Activated B cell treated with CpG ODN at 0.5 μM for 24 hours (primary cell): ENCODE data around the gene MEF2C. TPM values are rescaled to one million over a fixed set of nuclear protein-coding genes. Genes with fewer than 3 reads are reported as not detected.

Experiments
- ATAC-seq: fragments of 200-7000 bp; cut with Tn5 transposase; one replicate; pipeline ENCODE4 v1.10.0; 2021; ENCODE audit warnings: low read depth, mild to moderate bottlenecking, moderate library complexity
- CTCF ChIA-PET: fragments of 350-600 bp; sonication (Branson Sonifier 250); formaldehyde crosslinking; loops from one replicate; lab custom pipeline; 2021; ENCODE audit warnings: antibody characterized with exemption; lab: Charles Lee
- POLR2A ChIA-PET: fragments of 350-600 bp; sonication (Branson Sonifier 250); formaldehyde crosslinking; loops from one replicate; lab custom pipeline; 2021; ENCODE audit warnings: antibody characterized with exemption; lab: Charles Lee
- DNase-seq: peaks from one replicate; pipeline ENCODE4 v3.0.0; 2022
- H3K27ac Mint-ChIP-seq: one replicate; pipeline ENCODE4 v1.8.0; 2020; ENCODE audit warnings: mixed read lengths
- H3K27me3 Mint-ChIP-seq: one replicate; pipeline ENCODE4 v1.8.0; 2021; ENCODE audit warnings: mixed read lengths
- H3K36me3 Mint-ChIP-seq: one replicate; pipeline ENCODE4 v1.8.0; 2021; ENCODE audit warnings: low read depth, mixed read lengths
- H3K4me1 Mint-ChIP-seq: one replicate; pipeline ENCODE4 v1.8.0; 2021; ENCODE audit warnings: mixed read lengths
- H3K4me3 Mint-ChIP-seq: one replicate; pipeline ENCODE4 v1.8.0; 2020; ENCODE audit warnings: mild to moderate bottlenecking, mixed read lengths
- H3K9me3 Mint-ChIP-seq: one replicate; pipeline ENCODE4 v1.8.0; 2020; ENCODE audit warnings: mixed read lengths
- intact Hi-C: fragments of 100-400 bp; cut with micrococcal nuclease; formaldehyde crosslinking; loops from one replicate; pipeline ENCODE4 v1.15.1; 2024
- total RNA-seq: library from RNA; stranded (reverse); gene quantifications from 2 replicates; pipeline ENCODE4 v1.2.3, GENCODE V29; 2022
- TF ChIP-seq, protein P1 (sequence below): fragments of 200-600 bp; IDR thresholded peaks from one replicate; pipeline ENCODE4 v1.8.0; 2022; ENCODE audit warnings: antibody characterized with exemption, mild to moderate bottlenecking

The MEF2C gene
- total RNA-seq, 1 donor from 2014 or later = 359 TPM

DNA sequence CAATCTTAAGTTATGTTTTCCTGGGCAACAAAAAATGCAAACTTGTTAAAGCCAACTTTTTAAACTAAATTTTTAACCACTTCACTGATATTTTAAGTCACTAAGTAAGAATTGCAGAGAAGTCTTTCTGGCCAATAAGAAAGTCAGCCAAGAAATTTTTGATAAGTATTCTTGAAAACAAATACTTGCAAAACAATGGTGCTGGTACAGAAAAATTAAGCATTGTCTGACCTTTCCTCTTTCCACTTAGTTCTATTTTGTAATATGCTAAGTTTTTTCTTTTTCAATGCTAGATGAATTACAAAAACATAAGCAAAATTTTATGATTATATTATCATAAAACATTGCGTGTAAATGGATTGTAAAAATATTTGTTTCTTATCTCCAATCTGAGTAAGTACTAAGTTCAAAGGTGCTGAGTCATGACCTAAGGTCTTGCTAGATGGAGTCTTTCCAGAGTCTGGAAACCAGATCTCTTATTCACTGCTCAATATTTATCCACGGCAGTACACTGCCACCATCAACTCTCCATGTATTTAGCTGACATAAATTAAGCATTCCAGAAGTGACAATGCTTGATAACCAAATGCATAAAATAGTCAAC, 139.7 kb downstream of the MEF2C start:
- ATAC-seq = no peak
- POLR2A ChIA-PET = interaction anchor here (1.6 to 5.8 kb wide), 3 partner anchors 9 to 11 kb away, joined by 5 to 92 read pairs (median 23); no protein-coding TSS in a partner anchor
- H3K27me3 Mint-ChIP-seq = no peaks in the 10 kb centered on the region

DNA sequence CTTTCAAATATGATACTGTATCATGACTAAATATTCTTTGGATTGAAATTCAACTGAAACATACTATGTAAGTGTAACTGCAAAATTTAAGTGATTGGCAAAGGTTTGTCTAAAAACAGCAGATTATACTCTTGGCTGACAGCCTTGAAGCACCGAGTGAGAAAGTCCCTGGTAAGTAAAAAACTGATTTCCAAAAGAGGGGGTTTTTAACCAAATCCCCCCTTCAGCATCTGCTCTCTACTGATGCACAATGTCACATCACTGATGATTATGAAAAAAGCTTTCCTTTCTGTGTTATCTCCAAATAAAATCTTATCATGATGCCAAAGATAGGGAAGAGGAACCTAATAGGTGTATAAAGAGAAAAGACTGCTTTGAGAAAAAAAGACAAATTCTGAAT, 141.0 kb downstream of the MEF2C start:
- DNase-seq = no peak
- peak; percentile 50 for ATAC-seq
- intact Hi-C loops = loop anchor here (1.0 kb wide), 1 partner anchor 8 kb away; no protein-coding TSS in a partner anchor
- POLR2A ChIA-PET = interaction anchor here (1.2 to 3.3 kb wide), 6 partner anchors 8 to 572 kb away, joined by 3 to 23 read pairs (median 4); partner anchors contain the start of gene MEF2C
- Mint-ChIP-seq H3K4me1 (peaks cover 86% of the 10 kb centered on the region), H3K9me3 (no peaks in the 10 kb centered on the region), H3K4me3 (peak overlapping the region; percentile 53), H3K27me3 (no peaks in the 10 kb centered on the region), H3K27ac (peak overlapping the region; percentile 88), H3K36me3 (peaks cover 74% of the 10 kb centered on the region)
- CTCF ChIA-PET = interaction anchor here (2.1 kb wide), 1 partner anchor 17 kb away, joined by 4 read pairs; no protein-coding TSS in a partner anchor
- TF ChIP-seq, protein P1, sequence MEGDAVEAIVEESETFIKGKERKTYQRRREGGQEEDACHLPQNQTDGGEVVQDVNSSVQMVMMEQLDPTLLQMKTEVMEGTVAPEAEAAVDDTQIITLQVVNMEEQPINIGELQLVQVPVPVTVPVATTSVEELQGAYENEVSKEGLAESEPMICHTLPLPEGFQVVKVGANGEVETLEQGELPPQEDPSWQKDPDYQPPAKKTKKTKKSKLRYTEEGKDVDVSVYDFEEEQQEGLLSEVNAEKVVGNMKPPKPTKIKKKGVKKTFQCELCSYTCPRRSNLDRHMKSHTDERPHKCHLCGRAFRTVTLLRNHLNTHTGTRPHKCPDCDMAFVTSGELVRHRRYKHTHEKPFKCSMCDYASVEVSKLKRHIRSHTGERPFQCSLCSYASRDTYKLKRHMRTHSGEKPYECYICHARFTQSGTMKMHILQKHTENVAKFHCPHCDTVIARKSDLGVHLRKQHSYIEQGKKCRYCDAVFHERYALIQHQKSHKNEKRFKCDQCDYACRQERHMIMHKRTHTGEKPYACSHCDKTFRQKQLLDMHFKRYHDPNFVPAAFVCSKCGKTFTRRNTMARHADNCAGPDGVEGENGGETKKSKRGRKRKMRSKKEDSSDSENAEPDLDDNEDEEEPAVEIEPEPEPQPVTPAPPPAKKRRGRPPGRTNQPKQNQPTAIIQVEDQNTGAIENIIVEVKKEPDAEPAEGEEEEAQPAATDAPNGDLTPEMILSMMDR = no peak

More for the DNA sequence above, 139.7 kb downstream of the MEF2C start:
- Mint-ChIP-seq H3K27ac (peak overlapping the region; percentile 72), H3K9me3 (no peaks in the 10 kb centered on the region), H3K4me1 (peaks cover 74% of the 10 kb centered on the region), H3K36me3 (peaks cover 72% of the 10 kb centered on the region), H3K4me3 (no peak overlapping the region)
- intact Hi-C loops = no loop called here
- TF ChIP-seq, protein P1 = no peak
- no peak for DNase-seq
- CTCF ChIA-PET = interaction anchor here (1.0 to 2.1 kb wide), 2 partner anchors 9 to 19 kb away, joined by 3 to 4 read pairs; no protein-coding TSS in a partner anchor

DNA sequence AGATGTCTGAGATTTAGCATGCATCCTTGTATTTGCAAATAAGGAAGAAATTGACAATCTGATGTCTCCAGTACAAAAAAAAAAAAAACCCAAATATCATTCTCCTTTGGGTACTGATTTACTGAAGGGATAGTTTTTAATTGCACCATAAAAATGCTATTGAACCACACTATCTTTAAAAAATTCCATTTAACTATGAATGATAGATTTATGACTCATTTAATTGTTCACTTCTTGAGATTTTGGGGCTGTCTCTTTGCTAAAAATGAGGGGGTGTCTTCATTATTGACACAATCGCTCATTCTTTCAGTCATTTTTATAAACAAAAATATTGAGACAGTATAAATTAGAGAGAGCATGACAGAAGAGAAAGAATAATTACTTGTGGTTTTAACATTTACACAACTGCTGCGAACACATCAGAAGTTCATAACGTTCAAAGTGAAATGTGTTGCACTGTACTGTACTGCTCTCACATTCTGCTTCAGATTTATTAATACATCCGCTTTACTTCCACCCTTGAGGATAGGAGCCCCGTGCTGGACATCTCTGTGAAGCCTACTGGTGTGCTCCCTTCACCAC, 142.3 kb downstream of the MEF2C start:
- Mint-ChIP-seq H3K4me3 (no peak overlapping the region), H3K9me3 (no peaks in the 10 kb centered on the region), H3K27me3 (no peaks in the 10 kb centered on the region), H3K36me3 (peaks cover 69% of the 10 kb centered on the region), H3K27ac (peak overlapping the region; percentile 88), H3K4me1 (peaks cover 84% of the 10 kb centered on the region)
- intact Hi-C loops = no loop called here
- ATAC-seq (no peak), DNase-seq (no peak)
- ChIA-PET POLR2A (interaction anchor here (0.6 to 3.3 kb wide), 12 partner anchors 8 to 573 kb away, joined by 3 to 23 read pairs (median 3); partner anchors contain the start of gene MEF2C), CTCF (interaction anchor here (1.2 to 1.3 kb wide), 2 partner anchors 11 to 1420 kb away, joined by 3 to 4 read pairs; no protein-coding TSS in a partner anchor)
- TF ChIP-seq, protein P1 = no peak

DNA sequence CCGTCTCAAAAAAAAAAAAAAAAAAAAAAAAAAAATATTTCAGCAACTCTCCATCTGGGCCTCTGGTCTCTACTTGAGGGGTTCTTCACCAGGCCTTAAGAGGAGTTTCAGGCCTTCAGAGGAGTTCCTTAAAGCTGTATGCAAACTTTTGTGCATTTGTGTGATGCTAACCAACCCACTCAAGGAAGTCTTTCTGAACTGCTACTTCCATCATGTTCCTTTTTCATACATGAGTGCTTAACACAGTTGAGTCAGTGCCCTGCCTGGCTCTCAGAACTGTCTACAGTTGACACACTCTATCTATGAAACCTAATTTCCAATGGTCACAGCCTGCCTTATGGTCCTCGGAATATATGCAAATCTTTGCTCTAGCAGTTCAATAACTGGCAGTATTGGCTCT, 146.5 kb downstream of the MEF2C start:
- H3K4me1 Mint-ChIP-seq = peaks cover 90% of the 10 kb centered on the region
- TF ChIP-seq, protein P1 = no peak
- no peaks in the 10 kb centered on the region for H3K27me3 Mint-ChIP-seq
- POLR2A ChIA-PET = interaction anchor here (0.5 to 8.7 kb wide), 12 partner anchors 10 to 153 kb away, joined by 3 to 229 read pairs (median 8); partner anchors contain the start of gene MEF2C
- ATAC-seq (peak; percentile 43), DNase-seq (no peak)
- no peaks in the 10 kb centered on the region for H3K9me3 Mint-ChIP-seq
- H3K36me3 Mint-ChIP-seq = peaks cover 56% of the 10 kb centered on the region
- peak overlapping the region; percentile 42 for H3K4me3 Mint-ChIP-seq
- intact Hi-C loops = no loop called here
- CTCF ChIA-PET = no interaction called here
- H3K27ac Mint-ChIP-seq = peak overlapping the region; percentile 86
